Embryonic facial prominence (tissue), 1 donor: ENCODE results near the gene EFS.
A peak's percentile ranks its signal among the peaks of the same experiment; 100 is the strongest.
"Not testable (repeated sequence)": the region's sequence is repeated elsewhere in the genome, so short reads cannot be mapped to it uniquely, and the experiment has no call there.

Experiments
- DNase-seq: peaks from one replicate; pipeline ENCODE4 v3.0.0-alpha.2; 2016; ENCODE audit errors: extremely low spot score

EFS gene

DNA sequence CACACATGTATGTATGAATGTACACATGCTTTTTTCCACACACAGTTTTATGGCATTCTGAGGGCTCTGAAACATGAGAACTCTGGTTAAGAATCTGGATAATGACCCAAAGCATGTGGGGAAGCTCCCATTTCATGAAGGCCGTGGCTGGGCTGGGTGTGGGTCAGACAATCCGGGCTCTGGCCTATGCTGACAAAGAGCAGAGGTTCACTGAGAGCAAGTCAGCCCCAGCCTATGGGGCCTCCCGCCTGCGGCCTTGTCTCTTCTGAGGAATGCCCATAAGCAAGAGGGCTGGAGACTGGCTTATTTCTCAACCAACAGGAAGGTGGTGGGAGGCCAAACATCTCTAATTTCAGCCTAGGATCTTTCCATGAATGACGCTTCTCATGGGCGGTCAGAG lies 34.6 kb upstream of the EFS start:
- DNase-seq, result no peak

DNA sequence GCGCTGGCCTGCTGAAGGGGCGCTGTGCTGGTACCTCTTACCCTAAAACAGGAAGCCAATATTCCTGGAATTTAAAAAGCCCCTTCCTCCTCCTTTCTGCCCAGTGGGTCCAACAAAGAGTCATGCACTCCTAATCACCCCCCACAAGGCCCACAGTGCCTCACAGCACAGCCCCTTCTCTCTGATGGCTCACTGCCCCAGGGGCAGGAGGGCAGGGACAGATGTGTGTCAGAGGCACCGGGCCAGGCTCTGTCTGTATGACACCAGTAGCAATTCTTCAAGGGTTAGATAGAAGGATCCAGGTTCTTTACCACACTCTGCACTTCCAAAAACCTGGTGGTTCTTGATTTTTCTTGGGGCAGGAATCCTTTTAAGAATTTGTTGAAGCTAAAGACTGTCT lies 34.2 kb upstream of the EFS start:
- no peak for DNase-seq

DNA sequence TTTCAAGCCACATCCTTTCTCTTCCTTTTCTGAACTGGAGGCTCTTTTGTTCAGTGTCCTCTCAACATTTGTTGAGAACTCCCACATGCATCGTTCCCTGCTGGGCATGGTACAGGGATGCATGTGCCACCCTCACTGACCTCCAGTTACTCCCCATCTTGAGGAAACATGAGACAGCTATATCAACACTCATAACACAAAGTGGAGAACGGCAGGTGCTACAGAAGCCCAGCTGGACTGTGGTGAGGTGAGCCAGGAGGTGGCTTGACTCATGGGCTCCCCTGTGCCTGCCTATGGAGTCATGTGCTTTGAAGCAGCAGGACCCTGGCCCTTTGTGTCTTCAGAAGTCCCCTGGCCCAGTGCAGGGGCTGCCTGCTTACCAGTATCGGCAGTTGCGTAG lies 33.4 kb upstream of the EFS start:
- no peak for DNase-seq

DNA sequence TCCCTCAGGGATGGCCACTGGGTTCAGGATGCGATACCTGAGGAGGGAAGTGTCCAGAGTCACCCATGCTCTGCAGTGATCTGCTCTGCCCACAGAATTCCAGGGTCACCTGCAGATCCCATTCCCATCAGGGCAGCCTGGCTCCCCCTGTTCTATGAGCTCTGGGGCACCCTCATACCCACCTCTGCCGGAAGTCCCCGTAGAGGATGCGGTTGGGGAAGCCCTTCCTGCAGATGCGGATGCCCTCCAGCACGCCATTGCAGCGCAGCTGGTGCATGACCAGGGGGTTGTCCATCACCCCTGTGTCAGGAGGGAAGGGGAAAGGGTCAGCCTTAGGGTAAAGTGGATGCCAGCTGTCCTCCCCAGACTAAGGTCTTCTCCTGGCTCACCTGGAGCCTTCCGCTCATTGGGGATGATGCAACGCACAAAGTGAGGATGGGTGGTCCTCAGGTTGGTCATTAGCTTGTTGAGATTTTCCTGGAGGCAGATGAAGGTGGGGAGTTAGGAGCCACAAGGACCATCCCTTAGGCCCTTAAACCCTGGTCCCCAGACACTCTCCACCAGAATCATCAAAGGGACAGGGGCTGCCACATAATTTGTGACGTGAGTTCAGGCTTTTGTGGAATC lies 31.9 kb upstream of the EFS start:
- DNase-seq, result no peak

DNA sequence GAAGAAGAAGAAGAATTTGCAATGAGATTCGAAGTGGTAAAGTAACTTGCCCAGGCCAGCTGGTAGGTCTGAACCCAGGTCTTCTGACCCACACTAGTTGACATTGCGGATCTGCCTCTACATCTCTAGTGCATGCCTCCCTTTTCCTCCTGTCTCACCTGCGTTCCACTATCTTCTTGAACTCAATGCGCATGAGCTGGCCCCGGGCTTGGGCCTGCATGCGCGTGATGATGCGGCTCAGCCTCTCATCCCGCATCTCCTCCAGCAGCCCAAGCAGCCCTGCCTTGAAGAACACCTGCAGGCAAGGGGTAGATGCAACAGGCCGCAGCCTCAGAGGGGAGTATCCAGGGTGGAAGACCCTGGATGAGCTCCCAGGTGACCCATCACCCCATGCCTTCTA lies 31.2 kb upstream of the EFS start:
- DNase-seq, result no peak

DNA sequence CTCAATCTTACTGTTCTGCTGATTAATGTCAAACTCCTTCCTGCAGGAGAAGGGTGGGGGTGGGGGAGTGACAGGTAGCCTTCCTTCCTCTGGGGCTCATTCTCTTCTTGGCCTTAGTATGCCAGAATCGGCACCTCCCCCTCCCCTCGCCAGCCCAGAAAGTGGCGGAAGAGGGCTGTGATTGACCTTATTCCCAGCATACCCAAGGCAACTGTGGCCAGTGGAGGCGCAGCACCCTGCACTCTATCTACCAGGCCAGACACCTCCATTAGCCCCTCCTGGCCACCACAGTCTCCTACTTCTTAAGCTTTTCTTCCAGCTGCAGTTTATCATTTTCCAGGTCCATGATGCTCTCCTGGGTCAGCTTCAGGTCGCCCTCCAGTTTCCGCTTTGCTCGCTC lies 27.6 kb upstream of the EFS start:
- DNase-seq, result no peak

DNA sequence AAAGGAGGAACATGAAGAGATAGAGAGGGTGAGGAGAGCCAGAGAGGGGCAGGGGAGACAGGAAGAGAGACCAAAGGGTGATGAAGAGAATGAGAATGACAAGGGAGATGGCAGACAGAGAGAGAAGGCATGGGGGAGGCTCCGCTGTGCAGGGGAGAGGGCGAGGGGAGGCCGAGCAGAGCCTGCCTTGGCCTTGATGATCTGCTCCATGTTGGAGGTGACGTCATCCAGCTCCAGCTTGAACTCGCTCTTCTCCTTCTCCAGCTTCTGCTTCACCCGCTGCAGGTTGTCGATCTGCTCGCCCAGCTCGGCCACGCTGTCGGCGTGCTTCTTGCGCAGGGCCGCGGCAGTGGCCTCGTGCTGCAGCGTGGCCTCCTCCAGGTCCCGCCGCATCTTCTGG lies 24.9 kb upstream of the EFS start:
- DNase-seq, result not testable (repeated sequence)

DNA sequence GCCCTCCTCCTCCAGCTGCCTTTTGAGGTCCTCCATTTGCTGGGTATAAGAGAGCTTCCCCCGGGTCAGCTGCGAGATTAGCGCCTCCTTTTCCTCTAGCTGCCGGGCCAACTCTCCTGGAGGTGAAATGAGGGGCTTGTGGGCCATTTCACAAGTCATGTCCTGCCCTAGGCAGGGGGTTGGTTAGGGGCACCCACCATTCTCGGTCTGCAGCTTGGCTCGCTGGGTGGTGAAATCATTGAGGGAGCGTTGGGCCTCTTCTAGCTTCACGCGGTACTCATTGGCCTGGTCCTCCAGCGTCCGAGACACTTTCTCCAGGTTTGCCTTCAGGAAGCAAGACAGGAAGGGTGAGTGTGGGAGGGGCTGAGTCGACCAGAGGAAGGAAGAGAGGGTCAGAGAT lies 24.4 kb upstream of the EFS start:
- no peak for DNase-seq

DNA sequence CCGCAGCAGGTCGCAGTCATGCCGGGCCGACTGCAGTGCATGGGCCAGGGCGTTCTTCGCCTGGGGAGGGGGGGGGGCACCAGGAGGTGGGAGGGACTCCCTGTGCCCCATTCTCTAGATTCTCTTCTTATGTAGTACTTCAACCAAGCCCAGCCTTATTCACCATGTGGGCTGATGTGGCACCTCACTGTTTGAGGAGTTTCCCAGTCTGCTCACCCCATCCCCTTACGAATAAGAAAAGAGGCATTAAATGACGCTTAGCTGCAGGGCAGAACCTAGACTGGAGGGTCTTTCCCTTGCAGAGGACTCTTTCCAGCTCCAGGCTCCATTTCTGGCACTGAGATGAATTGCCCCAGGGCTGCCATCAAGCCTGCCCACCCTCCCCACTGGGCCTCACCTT lies 24.0 kb upstream of the EFS start:
- no peak for DNase-seq

DNA sequence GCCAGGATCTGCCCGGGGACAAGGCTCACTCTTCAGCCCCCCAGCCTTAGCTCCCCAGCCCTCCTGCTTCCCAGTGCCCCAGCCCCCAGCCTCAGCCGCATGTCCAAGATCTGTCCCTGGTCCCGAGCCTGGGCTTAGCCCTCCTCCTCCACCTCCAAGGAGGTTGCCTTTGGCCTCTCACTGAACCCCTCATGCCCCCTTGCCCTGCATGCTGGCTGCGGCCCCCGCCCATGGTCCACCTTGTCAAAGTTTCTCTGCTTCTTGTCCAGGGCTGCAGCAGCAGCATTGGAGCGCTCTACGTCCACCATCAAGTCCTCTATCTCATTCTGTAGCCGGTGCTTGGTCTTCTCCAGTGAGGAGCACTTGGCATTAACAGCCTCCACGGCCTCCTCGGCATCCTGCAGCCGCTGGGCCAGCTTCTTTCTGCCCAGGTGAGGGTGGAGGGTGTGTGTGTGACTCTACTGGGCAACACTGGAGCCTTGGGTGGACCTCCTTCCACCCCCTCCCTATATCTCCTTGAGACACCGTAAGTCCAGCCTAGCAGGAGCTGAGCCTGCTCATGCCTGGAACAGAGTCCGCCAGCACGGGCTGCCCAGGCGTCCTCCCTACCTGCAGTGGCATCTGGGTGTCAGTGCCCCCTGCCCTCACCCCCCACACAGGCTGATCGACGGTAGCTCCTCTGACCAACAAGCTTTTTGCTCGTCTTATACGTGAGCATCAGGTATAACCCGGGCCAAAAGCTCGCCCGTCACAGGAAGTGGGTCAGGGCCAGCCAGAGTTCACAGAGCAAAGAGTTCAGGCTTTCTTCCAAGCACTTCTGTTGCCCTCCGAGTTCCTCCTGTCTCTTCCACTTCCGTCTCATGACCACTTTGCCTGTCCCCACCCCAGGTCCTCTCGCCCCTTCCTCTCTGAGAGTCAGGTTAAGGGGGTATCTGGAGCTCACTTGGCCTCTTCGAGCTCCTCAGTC lies 23.2 kb upstream of the EFS start:
- DNase-seq, result no peak

DNA sequence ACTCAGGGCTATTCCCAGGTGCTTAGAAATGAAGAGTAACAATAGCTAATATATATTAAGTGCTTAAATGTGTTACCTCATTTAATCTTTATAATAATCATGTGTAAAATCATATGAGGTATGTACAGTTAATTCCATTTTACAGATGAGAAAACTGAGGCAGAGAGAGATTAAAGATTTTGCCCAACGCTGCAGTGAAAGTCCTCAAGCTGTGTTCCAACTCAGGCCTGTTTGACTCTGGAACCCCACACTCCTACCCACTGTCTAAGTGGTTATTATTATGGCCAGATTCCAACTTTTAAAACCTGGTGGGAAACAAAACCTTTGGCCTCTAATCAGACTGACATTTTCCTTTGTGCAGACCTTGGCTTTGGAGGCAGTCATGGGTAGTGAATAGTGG lies 22.0 kb upstream of the EFS start:
- DNase-seq, result no peak

DNA sequence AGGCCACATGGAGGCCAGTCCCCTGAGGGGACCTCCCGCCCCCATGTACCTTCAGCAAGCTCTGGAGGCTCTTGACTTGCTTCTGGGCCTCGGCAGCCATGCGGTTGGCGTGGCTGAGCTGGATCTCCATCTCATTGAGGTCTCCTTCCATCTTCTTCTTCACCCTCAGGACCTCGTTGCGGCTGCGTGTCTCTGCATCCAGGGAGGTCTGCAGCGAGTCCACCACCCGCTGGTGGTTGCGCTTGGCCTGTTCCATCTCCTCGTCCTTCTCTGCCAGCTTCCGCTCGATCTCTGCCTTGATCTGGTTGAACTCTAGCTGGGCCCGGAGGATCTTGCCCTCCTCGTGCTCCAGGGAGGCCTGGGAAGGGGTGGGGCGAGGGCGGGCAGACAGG lies 21.3 kb upstream of the EFS start:
- not testable (repeated sequence) for DNase-seq

DNA sequence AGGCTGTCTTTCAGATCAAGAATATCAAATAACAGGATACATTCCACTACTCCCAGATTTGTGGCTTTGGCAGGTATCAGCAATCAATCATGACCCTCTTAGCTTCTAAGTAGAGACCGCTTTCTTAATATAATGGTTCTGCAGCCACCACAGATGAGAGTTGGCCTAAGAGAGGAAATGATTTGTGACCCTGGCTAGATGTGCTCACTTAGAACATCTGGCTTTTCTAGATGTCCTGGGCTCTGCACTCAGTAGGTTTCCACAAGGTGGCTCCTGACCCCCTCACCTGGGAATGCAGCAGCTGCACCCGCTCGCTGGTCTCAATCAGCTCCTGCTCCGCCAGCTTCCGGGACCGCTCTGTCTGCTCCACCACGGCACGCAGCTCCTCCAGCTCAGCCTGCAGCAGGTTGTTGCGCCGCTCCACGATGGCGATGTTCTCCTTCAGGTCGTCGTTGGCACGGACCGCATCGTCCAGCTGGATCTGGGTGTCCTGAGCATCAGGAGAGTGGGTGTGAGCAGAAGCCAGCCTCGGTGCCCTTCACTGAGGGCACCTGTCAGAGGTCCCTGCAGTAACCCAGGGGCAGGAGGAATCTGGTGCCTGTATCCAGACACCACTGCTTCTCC lies 20.8 kb upstream of the EFS start:
- no peak for DNase-seq

DNA sequence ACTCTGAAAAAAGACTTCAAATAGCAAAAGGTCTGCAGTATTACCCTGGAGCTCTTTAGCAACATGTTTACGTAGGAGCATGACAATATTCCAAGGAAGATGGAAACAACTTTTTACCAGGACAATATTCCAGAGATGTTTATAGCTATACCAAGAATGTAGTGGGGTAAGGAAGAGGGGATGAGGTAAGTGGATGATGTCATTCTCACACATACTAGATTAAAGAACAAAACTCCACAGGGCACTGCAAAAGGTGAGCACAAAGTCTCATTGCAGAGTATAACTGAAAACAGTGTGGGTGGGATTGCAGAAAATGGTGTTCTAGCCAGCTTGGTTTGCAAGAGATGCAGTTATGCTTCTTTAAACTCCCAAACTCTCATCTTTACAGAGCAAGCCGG lies 20.3 kb upstream of the EFS start:
- DNase-seq, result no peak

DNA sequence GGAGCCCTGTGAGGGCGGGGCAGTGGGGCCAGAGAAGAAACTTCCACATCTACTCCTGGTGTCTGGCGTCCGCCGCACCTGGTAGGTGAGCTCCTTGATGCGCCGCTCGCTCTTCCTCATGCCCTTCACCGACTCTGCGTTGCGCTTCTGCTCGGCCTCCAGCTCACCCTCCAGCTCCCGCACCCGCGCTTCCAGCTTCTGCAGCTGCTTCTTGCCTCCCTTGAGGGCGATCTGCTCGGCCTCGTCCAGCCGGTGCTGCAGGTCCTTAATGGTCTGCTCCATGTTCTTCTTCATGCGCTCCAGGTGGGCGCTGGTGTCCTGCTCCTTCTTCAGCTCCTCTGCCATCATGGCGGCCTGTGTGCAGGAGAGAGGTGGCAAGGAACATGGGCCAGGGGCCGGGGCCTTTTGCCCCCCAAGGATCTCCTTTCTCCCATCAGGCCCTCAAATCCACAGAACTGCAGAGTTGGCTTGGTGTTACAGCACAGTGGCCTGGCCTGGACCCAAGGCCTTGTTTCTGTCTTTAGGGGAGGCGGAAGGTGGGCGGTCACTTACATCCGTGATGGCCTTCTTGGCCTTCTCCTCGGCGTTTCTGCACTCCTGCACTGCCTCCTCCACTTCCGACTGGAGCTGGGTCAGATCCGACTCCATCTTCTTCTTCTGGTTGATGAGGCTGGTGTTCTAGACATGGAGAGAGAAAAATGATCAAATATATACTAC lies 19.6 kb upstream of the EFS start:
- no peak for DNase-seq

DNA sequence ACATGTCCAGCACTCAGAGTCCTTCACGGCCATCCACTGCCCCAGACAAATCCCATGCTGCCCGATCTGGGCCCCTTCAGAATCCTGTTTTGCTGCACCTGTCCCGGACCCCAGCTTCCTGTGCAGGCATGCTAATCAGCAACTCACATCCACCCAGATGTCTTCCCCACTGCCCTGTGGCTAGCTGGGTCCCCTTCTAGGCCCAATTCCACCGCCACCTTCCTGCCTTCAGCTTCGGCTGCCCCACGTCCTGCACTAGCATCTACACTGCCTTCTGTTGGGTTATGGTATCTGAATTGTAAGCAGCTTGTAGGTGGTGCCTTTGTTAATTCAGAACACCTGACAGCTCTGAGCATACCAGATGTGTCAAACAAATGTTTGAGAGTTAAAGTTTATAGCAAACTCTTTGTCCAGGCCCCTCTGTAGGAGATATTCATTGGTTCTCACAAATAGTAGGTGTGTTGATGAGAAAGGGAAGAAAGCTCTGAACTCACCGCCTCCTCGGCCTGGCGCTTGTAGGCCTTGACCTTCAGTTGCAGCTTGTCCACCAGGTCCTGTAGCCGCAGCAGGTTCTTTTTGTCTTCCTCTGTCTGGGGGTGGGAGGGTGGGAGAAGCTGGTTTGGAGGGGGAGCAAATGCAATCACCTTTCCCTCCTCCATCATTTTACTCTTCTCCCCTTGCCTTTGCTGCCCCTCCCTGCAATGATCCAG lies 17.9 kb upstream of the EFS start:
- DNase-seq, result no peak

DNA sequence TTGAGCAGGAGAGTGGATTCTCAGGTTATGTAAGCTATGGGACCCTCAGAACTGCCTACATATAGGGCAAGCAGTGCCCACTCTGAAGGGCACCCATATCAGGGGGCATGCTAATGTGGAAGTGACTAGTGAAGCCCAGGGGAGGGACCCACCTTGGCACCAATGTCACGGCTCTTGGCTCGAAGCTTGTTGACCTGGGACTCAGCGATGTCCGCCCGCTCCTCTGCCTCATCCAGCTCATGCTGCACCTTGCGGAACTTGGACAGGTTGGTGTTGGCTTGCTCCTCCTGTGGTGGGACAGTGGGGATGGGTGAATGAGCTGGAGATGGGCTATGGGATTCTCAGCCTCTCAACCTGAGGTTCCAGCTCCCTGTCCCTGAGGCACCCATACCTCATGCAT lies 17.3 kb upstream of the EFS start:
- DNase-seq, result no peak

DNA sequence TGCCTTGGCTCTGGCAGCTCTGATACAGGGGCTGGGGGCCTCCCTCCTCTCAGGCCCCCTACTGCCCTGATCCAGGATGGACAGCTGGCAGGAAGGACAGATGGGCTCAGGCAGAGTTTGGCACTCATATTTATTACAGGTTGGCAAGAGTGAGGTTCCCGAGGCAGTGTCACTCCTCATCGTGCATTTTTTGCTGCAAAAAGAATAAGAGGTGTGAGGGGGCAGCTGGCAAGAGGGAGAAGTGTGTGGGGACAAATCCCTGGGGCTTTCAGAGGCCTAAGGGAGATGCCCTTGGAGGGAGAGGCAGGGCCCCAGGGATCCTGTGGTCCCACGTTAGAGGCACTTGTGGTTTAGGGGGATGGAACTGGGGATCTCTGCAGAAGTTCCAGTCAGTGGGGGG lies 16.9 kb upstream of the EFS start:
- DNase-seq, result peak; percentile 100

DNA sequence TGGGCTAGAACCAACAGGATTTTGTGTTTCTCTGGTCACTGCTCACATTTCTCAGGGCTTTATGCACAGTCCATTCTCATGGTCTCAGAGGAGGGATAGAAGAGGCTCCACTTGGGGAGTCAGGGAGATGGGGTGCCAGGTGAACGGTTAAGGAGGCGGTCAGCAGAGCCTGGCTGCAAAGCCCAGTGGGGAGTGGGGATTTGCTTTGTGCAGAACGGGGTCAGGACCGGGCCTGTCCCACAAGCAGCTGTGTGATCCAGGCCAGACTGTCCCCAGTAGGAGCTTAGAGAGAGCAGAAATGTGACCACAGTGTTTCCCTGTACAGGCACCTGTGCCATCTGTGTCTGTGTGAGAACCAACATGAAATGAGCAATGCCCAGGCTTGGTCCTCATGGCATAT lies 16.0 kb upstream of the EFS start:
- no peak for DNase-seq

DNA sequence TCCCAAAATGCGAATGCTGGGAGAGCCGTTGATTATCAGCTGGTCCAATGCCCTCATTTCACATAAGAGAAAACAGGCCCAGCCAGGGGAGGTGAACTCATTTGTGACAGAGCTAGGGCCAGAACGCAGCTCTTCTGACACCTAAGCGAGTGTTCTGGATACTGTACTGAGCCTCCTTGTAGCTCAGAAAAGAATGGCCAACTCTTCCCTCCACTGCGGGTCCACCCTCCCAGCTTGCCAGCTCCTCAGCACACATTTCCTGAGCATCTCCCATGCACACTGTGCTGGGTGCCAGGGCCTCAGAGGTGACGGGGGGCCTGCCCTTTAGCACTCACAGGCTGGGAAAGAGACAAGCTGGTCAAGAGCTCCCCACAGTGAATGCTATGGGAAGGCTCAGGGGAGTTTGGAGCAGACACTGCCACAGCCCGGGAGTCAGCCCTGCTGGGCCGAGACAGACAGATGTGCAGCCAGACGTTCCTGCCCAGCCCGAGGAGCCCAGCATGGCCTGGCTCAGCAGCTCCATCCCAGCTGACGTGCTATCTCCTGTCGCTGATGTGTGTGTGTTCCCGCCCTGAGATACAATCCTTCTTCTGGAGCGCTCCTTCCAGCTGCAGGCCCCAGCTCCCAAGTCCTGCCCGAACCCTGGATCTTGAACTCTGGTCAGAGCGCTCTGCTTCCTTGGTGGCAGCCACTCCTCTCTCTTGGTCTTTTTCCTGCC lies 15.4 kb upstream of the EFS start:
- no peak for DNase-seq
